ENCODE results near the gene ZNF14. TPM values are rescaled to one million over a fixed set of nuclear protein-coding genes. Genes with fewer than 3 reads are reported as not detected.

The ZNF14 gene
- total RNA-seq, 1 experiment from 2014 or later: 5.8 TPM

- no peaks in the 10 kb centered on the region for H3K4me1 ChIP-seq (ENCODE audit: insufficient read depth, low read length, poor library complexity, severe bottlenecking)
- TF ChIP-seq CTCF (conservative IDR thresholded peaks at IDR 0.05; ENCODE audit: low read depth, low read length) (no peak), EZH2 (IDR thresholded peaks at IDR 0.05; ENCODE audit: borderline replicate concordance, low read depth, low read length, poor library complexity, severe bottlenecking) (no peak)
- H3K9me3 ChIP-seq (ENCODE audit: low read depth, low read length, poor library complexity, severe bottlenecking): no peaks in the 10 kb centered on the region
- no peak overlapping the region for H3K27ac ChIP-seq (ENCODE audit: low read depth, low read length, poor library complexity, severe bottlenecking)
- POLR2A ChIA-PET (ENCODE audit: low non-redundant PET): interaction anchor here (0.6 kb wide), 1 partner anchor 1502 kb away, joined by 5 read pairs; no protein-coding TSS in a partner anchor
- H3K4me3 ChIP-seq (ENCODE audit: low read depth, low read length, poor library complexity, severe bottlenecking): no peak overlapping the region
- no peak for DNase-seq (ENCODE audit: low spot score)
- H3K27me3 ChIP-seq (replicated peaks; ENCODE audit: insufficient read depth, low read depth, low read length, poor library complexity): no peaks in the 10 kb centered on the region
- BruUV-seq (replicated peaks): no TSS peak
- CTCF ChIA-PET: no interaction called here
- intact Hi-C loops (cut with micrococcal nuclease; ENCODE audit: unreplicated experiment): no loop called here
- no peaks in the 10 kb centered on the region for H3K36me3 ChIP-seq (ENCODE audit: insufficient read depth, low read length, poor library complexity, severe bottlenecking)
Measured at GRCh38 chr19:19737559-19738332, 4.8 kb upstream of the ZNF14 start.

- CTCF ChIA-PET: no interaction called here
- POLR2A ChIA-PET (ENCODE audit: low non-redundant PET): no interaction called here
- TF ChIP-seq EZH2 (IDR thresholded peaks at IDR 0.05; ENCODE audit: borderline replicate concordance, low read depth, low read length, poor library complexity, severe bottlenecking) (no peak), CTCF (conservative IDR thresholded peaks at IDR 0.05; ENCODE audit: low read depth, low read length) (no peak)
- Histone ChIP-seq H3K36me3 (ENCODE audit: insufficient read depth, low read length, poor library complexity, severe bottlenecking) (no peaks in the 10 kb centered on the region), H3K4me1 (ENCODE audit: insufficient read depth, low read length, poor library complexity, severe bottlenecking) (no peaks in the 10 kb centered on the region), H3K4me3 (ENCODE audit: low read depth, low read length, poor library complexity, severe bottlenecking) (no peak overlapping the region), H3K27me3 (replicated peaks; ENCODE audit: insufficient read depth, low read depth, low read length, poor library complexity) (no peaks in the 10 kb centered on the region), H3K9me3 (ENCODE audit: low read depth, low read length, poor library complexity, severe bottlenecking) (peaks cover 52% of the 10 kb centered on the region), H3K27ac (ENCODE audit: low read depth, low read length, poor library complexity, severe bottlenecking) (no peak overlapping the region)
- no TSS peak for BruUV-seq (replicated peaks)
- no peak for DNase-seq (ENCODE audit: low spot score)
- intact Hi-C loops (cut with micrococcal nuclease; ENCODE audit: unreplicated experiment): no loop called here
Measured at GRCh38 chr19:19721896-19722295, 11.0 kb downstream of the ZNF14 start.

- POLR2A ChIA-PET (ENCODE audit: low non-redundant PET): no interaction called here
- no peak overlapping the region for H3K4me3 ChIP-seq (ENCODE audit: low read depth, low read length, poor library complexity, severe bottlenecking)
Measured at GRCh38 chr19:19719798-19720197, 13.1 kb downstream of the ZNF14 start.

More at GRCh38 chr19:19719798-19720197, 13.1 kb downstream of the ZNF14 start:
- H3K9me3 ChIP-seq (ENCODE audit: low read depth, low read length, poor library complexity, severe bottlenecking): peaks cover 73% of the 10 kb centered on the region
- no peak for TF ChIP-seq CTCF (conservative IDR thresholded peaks at IDR 0.05; ENCODE audit: low read depth, low read length)
- DNase-seq (ENCODE audit: low spot score): no peak
- no TSS peak for BruUV-seq (replicated peaks)
- no peaks in the 10 kb centered on the region for H3K36me3 ChIP-seq (ENCODE audit: insufficient read depth, low read length, poor library complexity, severe bottlenecking)
- CTCF ChIA-PET: no interaction called here
- H3K27ac ChIP-seq (ENCODE audit: low read depth, low read length, poor library complexity, severe bottlenecking): no peak overlapping the region
- no peaks in the 10 kb centered on the region for H3K27me3 ChIP-seq (replicated peaks; ENCODE audit: insufficient read depth, low read depth, low read length, poor library complexity)
- intact Hi-C loops (cut with micrococcal nuclease; ENCODE audit: unreplicated experiment): no loop called here
- no peaks in the 10 kb centered on the region for H3K4me1 ChIP-seq (ENCODE audit: insufficient read depth, low read length, poor library complexity, severe bottlenecking)
